PC-9 (cell line): ENCODE data around the gene MAEA. TPM values are rescaled to one million over a fixed set of nuclear protein-coding genes. Genes with fewer than 3 reads are reported as not detected.
A peak's percentile ranks its signal among the peaks of the same experiment; 100 is the strongest.

Experiments
- BruUV-seq: library from RNA; stranded (reverse); fragments of 400-500 nt; replicated peaks from 2 replicates; lab custom pipeline; 2021; lab: Mats Ljungman, UMichigan
- CTCF ChIA-PET: fragments of 300-600 bp; sonication (Branson Sonifier 250); formaldehyde crosslinking; loops from one replicate; lab custom pipeline; 2022; ENCODE audit warnings: antibody characterized with exemption; lab: Charles Lee
- POLR2A ChIA-PET: fragments of 300-600 bp; sonication (Branson Sonifier 250); formaldehyde crosslinking; loops from one replicate; lab custom pipeline; 2022; ENCODE audit warnings: antibody characterized with exemption; ENCODE audit not compliant: unreplicated experiment; lab: Charles Lee
- DNase-seq, 2 experiments: peaks; one replicate each; pipeline versions ENCODE4 v3.0.0 to v3.0.0-alpha.2; 2015 to 2022; ENCODE audit warnings: mixed read lengths in 1 of 2
- H2AFZ ChIP-seq: fragments of 200-600 bp; sonication (generic); 2 replicates; pipeline ENCODE4 v1.8.1; 2017; ENCODE audit warnings: antibody characterized with exemption
- H3F3A ChIP-seq: fragments of 200-600 bp; sonication (generic); 2 replicates; pipeline ENCODE4 v1.8.1; 2017; ENCODE audit warnings: antibody characterized with exemption, mild to moderate bottlenecking, low read depth; ENCODE audit not compliant: insufficient read depth
- H3K27ac ChIP-seq: fragments of 200-600 bp; sonication (generic); 2 replicates; pipeline ENCODE4 v1.6.1; 2016; ENCODE audit warnings: mixed run types
- H3K27me3 ChIP-seq: fragments of 200-600 bp; sonication (generic); 2 replicates; pipeline ENCODE4 v1.6.1; 2016; ENCODE audit warnings: low read depth, mixed run types; ENCODE audit not compliant: insufficient read depth
- H3K36me3 ChIP-seq: fragments of 200-600 bp; sonication (generic); 2 replicates; pipeline ENCODE4 v1.6.1; 2016; ENCODE audit warnings: low read depth, mixed run types
- H3K4me1 ChIP-seq: fragments of 200-600 bp; sonication (generic); replicated peaks from 2 replicates; pipeline ENCODE4 v1.6.1; 2016; ENCODE audit warnings: mixed run types; ENCODE audit not compliant: insufficient read depth
- H3K4me2 ChIP-seq: fragments of 200-600 bp; sonication (generic); 2 replicates; pipeline ENCODE4 v1.6.1; 2017; ENCODE audit warnings: mixed run types
- H3K4me3 ChIP-seq: fragments of 200-600 bp; sonication (generic); 2 replicates; pipeline ENCODE4 v1.6.1; 2016; ENCODE audit warnings: mixed run types
- H3K79me2 ChIP-seq: fragments of 200-600 bp; sonication (generic); 2 replicates; pipeline ENCODE4 v1.6.1; 2017; ENCODE audit warnings: low read depth, mixed run types
- H3K9me2 ChIP-seq: fragments of 200-600 bp; sonication (generic); 2 replicates; pipeline ENCODE4 v1.8.1; 2017; ENCODE audit warnings: mild to moderate bottlenecking; ENCODE audit not compliant: insufficient read depth
- H3K9me3 ChIP-seq: fragments of 200-600 bp; sonication (generic); 2 replicates; pipeline ENCODE4 v1.8.1; 2016; ENCODE audit warnings: low read depth; ENCODE audit not compliant: insufficient read depth
- H4K20me1 ChIP-seq: fragments of 200-600 bp; sonication (generic); 2 replicates; pipeline ENCODE4 v1.8.1; 2017; ENCODE audit not compliant: insufficient read depth
- EZH2 ChIP-seq: fragments of 200-600 bp; sonication (generic); IDR thresholded peaks from 2 replicates; pipeline ENCODE4 v1.8.0; 2017; ENCODE audit warnings: antibody characterized with exemption, low read depth
- intact Hi-C: fragments of 100-400 bp; cut with micrococcal nuclease; formaldehyde crosslinking; loops from one replicate; pipeline ENCODE4 v1.10.0; 2022; ENCODE audit not compliant: unreplicated experiment
- total RNA-seq: library from RNA; stranded (reverse); gene quantifications from 2 replicates; pipeline ENCODE4 v1.2.3, GENCODE V29; 2021
- TF ChIP-seq, protein P1 (sequence below): fragments of 200-600 bp; sonication (generic); conservative IDR thresholded peaks from 2 replicates; pipeline ENCODE4 v1.6.1; 2017; ENCODE audit warnings: mixed run types, antibody characterized with exemption, mild to moderate bottlenecking, moderate library complexity

The MAEA gene
- total RNA-seq, 1 experiment from 2014 or later: 79.4 TPM

DNA sequence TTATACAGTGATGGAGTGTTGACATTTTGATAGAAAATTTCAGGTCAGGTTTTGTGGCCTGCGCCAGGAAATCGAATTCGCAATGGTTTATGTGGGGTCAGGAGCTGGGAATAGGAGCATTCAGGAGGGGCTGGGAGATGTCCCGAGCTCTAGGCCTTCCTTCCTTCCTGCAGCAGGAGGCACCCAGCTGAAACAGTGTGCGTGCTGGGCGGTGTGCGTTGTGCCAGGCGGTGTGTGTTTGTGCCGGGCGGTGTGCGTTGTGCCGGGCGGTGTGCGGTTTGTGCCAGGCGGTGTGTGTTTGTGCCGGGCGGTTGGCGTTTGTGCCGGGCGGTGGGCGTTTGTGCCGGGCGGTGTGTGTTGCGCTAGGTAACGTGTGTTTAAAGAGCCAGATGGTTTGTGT lies 59.1 kb downstream of the MAEA start:
- H3K4me2 ChIP-seq: peak overlapping the region; percentile 100
- H3K79me2 ChIP-seq: peaks cover 16% of the 10 kb centered on the region; the same call in 1 of the 2 replicates
- peak overlapping the region; percentile 84; the same call in 1 of the 2 replicates for H3K4me3 ChIP-seq
- peaks cover 30% of the 10 kb centered on the region for H3K4me1 ChIP-seq
- H3K27ac ChIP-seq: no peak overlapping the region
- DNase-seq: no peak
- no peak for TF ChIP-seq EZH2
- TF ChIP-seq, protein P1, sequence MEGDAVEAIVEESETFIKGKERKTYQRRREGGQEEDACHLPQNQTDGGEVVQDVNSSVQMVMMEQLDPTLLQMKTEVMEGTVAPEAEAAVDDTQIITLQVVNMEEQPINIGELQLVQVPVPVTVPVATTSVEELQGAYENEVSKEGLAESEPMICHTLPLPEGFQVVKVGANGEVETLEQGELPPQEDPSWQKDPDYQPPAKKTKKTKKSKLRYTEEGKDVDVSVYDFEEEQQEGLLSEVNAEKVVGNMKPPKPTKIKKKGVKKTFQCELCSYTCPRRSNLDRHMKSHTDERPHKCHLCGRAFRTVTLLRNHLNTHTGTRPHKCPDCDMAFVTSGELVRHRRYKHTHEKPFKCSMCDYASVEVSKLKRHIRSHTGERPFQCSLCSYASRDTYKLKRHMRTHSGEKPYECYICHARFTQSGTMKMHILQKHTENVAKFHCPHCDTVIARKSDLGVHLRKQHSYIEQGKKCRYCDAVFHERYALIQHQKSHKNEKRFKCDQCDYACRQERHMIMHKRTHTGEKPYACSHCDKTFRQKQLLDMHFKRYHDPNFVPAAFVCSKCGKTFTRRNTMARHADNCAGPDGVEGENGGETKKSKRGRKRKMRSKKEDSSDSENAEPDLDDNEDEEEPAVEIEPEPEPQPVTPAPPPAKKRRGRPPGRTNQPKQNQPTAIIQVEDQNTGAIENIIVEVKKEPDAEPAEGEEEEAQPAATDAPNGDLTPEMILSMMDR: no peak
- intact Hi-C loops: loop anchor here (5.0 to 10.0 kb wide), 3 partner anchors 336 to 1106 kb away; partner anchors contain the start of genes FGFRL1, TACC3 and TMEM129
- H3F3A ChIP-seq: peaks cover 33% of the 10 kb centered on the region
- no peak overlapping the region for H2AFZ ChIP-seq
- no TSS peak for BruUV-seq
- H4K20me1 ChIP-seq: peaks cover 8% of the 10 kb centered on the region; the same call in 1 of the 2 replicates
- POLR2A ChIA-PET: no interaction called here
- H3K27me3 ChIP-seq: no peaks in the 10 kb centered on the region
- H3K9me2 ChIP-seq: no peaks in the 10 kb centered on the region
- H3K9me3 ChIP-seq: no peaks in the 10 kb centered on the region
- CTCF ChIA-PET: no interaction called here
- no peaks in the 10 kb centered on the region for H3K36me3 ChIP-seq

GRCh38 chr4:1349359-1350168 lies 59.9 kb downstream of the MAEA start:
- peaks cover 16% of the 10 kb centered on the region; the same call in 1 of the 2 replicates for H3K79me2 ChIP-seq
- H3K27me3 ChIP-seq: no peaks in the 10 kb centered on the region
- no peak overlapping the region for H3K4me2 ChIP-seq
- DNase-seq: no peak
- no TSS peak for BruUV-seq
- intact Hi-C loops: loop anchor here (5.0 to 10.0 kb wide), 5 partner anchors 255 to 1107 kb away; partner anchors contain the start of genes FGFRL1, TACC3 and TMEM129
- peaks cover 8% of the 10 kb centered on the region; the same call in 1 of the 2 replicates for H4K20me1 ChIP-seq
- no peak for TF ChIP-seq EZH2
- TF ChIP-seq, protein P1: no peak
- H3K27ac ChIP-seq: no peak overlapping the region
- POLR2A ChIA-PET: no interaction called here
- no peaks in the 10 kb centered on the region for H3K36me3 ChIP-seq
- CTCF ChIA-PET: no interaction called here
- H3K9me3 ChIP-seq: no peaks in the 10 kb centered on the region
- H2AFZ ChIP-seq: no peak overlapping the region
- peaks cover 25% of the 10 kb centered on the region for H3F3A ChIP-seq
- H3K4me3 ChIP-seq: no peak overlapping the region
- H3K4me1 ChIP-seq: peaks cover 24% of the 10 kb centered on the region
- H3K9me2 ChIP-seq: no peaks in the 10 kb centered on the region

GRCh38 chr4:1350169-1350520 lies 60.5 kb downstream of the MAEA start:
- H3K9me2 ChIP-seq: no peaks in the 10 kb centered on the region
- peaks cover 16% of the 10 kb centered on the region; the same call in 1 of the 2 replicates for H3K79me2 ChIP-seq
- TF ChIP-seq, protein P1: no peak
- no peak for TF ChIP-seq EZH2
- no peak overlapping the region for H3K4me2 ChIP-seq
- peaks cover 19% of the 10 kb centered on the region for H3F3A ChIP-seq
- no peak overlapping the region for H3K27ac ChIP-seq
- no peaks in the 10 kb centered on the region for H3K36me3 ChIP-seq
- no peak overlapping the region for H2AFZ ChIP-seq
- no peaks in the 10 kb centered on the region for H3K9me3 ChIP-seq
- H4K20me1 ChIP-seq: peaks cover 8% of the 10 kb centered on the region; the same call in 1 of the 2 replicates
- BruUV-seq: no TSS peak
- CTCF ChIA-PET: no interaction called here
- H3K4me1 ChIP-seq: peaks cover 18% of the 10 kb centered on the region
- POLR2A ChIA-PET: no interaction called here
- no peaks in the 10 kb centered on the region for H3K27me3 ChIP-seq
- intact Hi-C loops: loop anchor here (5.0 to 10.0 kb wide), 2 partner anchors 255 to 318 kb away; no protein-coding TSS in a partner anchor
- no peak for DNase-seq
- H3K4me3 ChIP-seq: no peak overlapping the region
